H9 (cell line): Measurements from ENCODE around the gene IGF2BP2. TPM values are rescaled to one million over a fixed set of nuclear protein-coding genes. Genes with fewer than 3 reads are reported as not detected.

Experiments used
- DNase-seq: peaks from one replicate; pipeline ENCODE4 v3.0.0-alpha.2; 2017
- H2AFZ ChIP-seq: one replicate; pipeline ENCODE4 v1.6.1; 2013; ENCODE audit warnings: mild to moderate bottlenecking, low read length, control low read depth, moderate library complexity
- H2AK5ac ChIP-seq: 2 replicates; pipeline ENCODE4 v1.6.1; 2013; ENCODE audit warnings: low read length, control low read depth, mixed read lengths; ENCODE audit not compliant: insufficient read length
- H2BK120ac ChIP-seq: one replicate; pipeline ENCODE4 v1.6.1; 2013; ENCODE audit warnings: low read depth, mild to moderate bottlenecking, low read length, control low read depth, inconsistent platforms; ENCODE audit not compliant: poor library complexity, severe bottlenecking
- H2BK12ac ChIP-seq: 2 replicates; pipeline ENCODE4 v1.6.1; 2013; ENCODE audit warnings: low read length, control low read depth, mixed read lengths, low read depth; ENCODE audit not compliant: insufficient read length
- H2BK15ac ChIP-seq: 2 replicates; pipeline ENCODE4 v1.6.1; 2013; ENCODE audit warnings: low read depth, low read length, control low read depth
- H2BK20ac ChIP-seq: one replicate; pipeline ENCODE4 v1.6.1; 2013; ENCODE audit warnings: low read depth, mild to moderate bottlenecking, low read length, control low read depth, inconsistent platforms; ENCODE audit not compliant: poor library complexity, severe bottlenecking
- H2BK5ac ChIP-seq: 2 replicates; pipeline ENCODE4 v1.6.1; 2013; ENCODE audit warnings: low read length, control low read depth, mixed read lengths; ENCODE audit not compliant: insufficient read length
- H3K14ac ChIP-seq: 2 replicates; pipeline ENCODE4 v1.6.1; 2013; ENCODE audit warnings: low read length, control low read depth; ENCODE audit not compliant: insufficient read depth
- H3K18ac ChIP-seq: 2 replicates; pipeline ENCODE4 v1.6.1; 2013; ENCODE audit warnings: low read depth, mild to moderate bottlenecking, mixed read lengths, low read length, control low read depth; ENCODE audit not compliant: insufficient read length
- H3K23ac ChIP-seq: 2 replicates; pipeline ENCODE4 v1.6.1; 2013; ENCODE audit warnings: low read length, control low read depth, mixed read lengths, low read depth; ENCODE audit not compliant: insufficient read length
- H3K23me2 ChIP-seq: 2 replicates; pipeline ENCODE4 v1.6.1; 2013; ENCODE audit warnings: low read depth, mild to moderate bottlenecking, mixed read lengths, low read length, control low read depth; ENCODE audit not compliant: insufficient read length, poor library complexity, severe bottlenecking
- H3K27ac ChIP-seq: 2 replicates; pipeline ENCODE4 v1.5.1; 2013; ENCODE audit warnings: low read length, control low read depth, mixed read lengths, low read depth; ENCODE audit not compliant: insufficient read length
- H3K27me3 ChIP-seq: 2 replicates; pipeline ENCODE4 v1.6.1; 2013; ENCODE audit warnings: low read length, control low read depth, inconsistent platforms; ENCODE audit not compliant: insufficient read depth
- H3K4ac ChIP-seq: 2 replicates; pipeline ENCODE4 v1.6.1; 2013; ENCODE audit warnings: low read depth, mild to moderate bottlenecking, control low read depth, inconsistent platforms, low read length, moderate library complexity
- H3K4me1 ChIP-seq: 2 replicates; pipeline ENCODE4 v1.6.1; 2013; ENCODE audit warnings: low read length, control low read depth, inconsistent platforms; ENCODE audit not compliant: insufficient read depth
- H3K4me2 ChIP-seq: 2 replicates; pipeline ENCODE4 v1.6.1; 2013; ENCODE audit warnings: low read length, control low read depth, mixed read lengths; ENCODE audit not compliant: insufficient read length, insufficient read depth
- H3K56ac ChIP-seq: 2 replicates; pipeline ENCODE4 v1.6.1; 2013; ENCODE audit warnings: low read depth, mild to moderate bottlenecking, mixed read lengths, low read length, control low read depth; ENCODE audit not compliant: insufficient read length
- H3K79me1 ChIP-seq: 2 replicates; pipeline ENCODE4 v1.6.1; 2013; ENCODE audit warnings: low read depth, mild to moderate bottlenecking, moderate library complexity, low read length, control low read depth, inconsistent platforms; ENCODE audit not compliant: insufficient read depth, poor library complexity, severe bottlenecking
- H3K79me2 ChIP-seq: 2 replicates; pipeline ENCODE4 v1.6.1; 2013; ENCODE audit warnings: low read length, control low read depth, inconsistent platforms; ENCODE audit not compliant: insufficient read depth
- H3K9ac ChIP-seq: 2 replicates; pipeline ENCODE4 v1.6.1; 2013; ENCODE audit warnings: low read length, control low read depth, mixed read lengths; ENCODE audit not compliant: insufficient read length; ENCODE audit errors: extremely low read depth
- H3K9me3 ChIP-seq: one replicate; pipeline ENCODE4 v1.6.1; 2013; ENCODE audit warnings: low read depth, low read length, inconsistent platforms; ENCODE audit not compliant: control insufficient read depth
- H3T11ph ChIP-seq: one replicate; pipeline ENCODE4 v1.6.1; 2013; ENCODE audit warnings: mild to moderate bottlenecking, low read length, control low read depth, inconsistent platforms
- H4K20me1 ChIP-seq: one replicate; pipeline ENCODE4 v1.6.1; 2013; ENCODE audit not compliant: control insufficient read depth, insufficient read length, insufficient read depth
- H4K5ac ChIP-seq: 2 replicates; pipeline ENCODE4 v1.6.1; 2013; ENCODE audit warnings: low read depth, mild to moderate bottlenecking, mixed read lengths, low read length, control low read depth; ENCODE audit not compliant: insufficient read length
- H4K8ac ChIP-seq: replicated peaks from 2 replicates; pipeline ENCODE4 v1.6.1; 2013; ENCODE audit warnings: low read length, control low read depth, mixed read lengths, low read depth; ENCODE audit not compliant: insufficient read length
- H4K91ac ChIP-seq: 2 replicates; pipeline ENCODE4 v1.6.1; 2013; ENCODE audit warnings: low read depth, mild to moderate bottlenecking, moderate library complexity, mixed read lengths, low read length, control low read depth; ENCODE audit not compliant: insufficient read length
- H3K27ac Mint-ChIP-seq, 3 experiments: 2 replicates in 2 of 3; 3 replicates in 1 of 3; pipeline ENCODE4 v1.8.0; 2020 to 2021; ENCODE audit warnings: mixed read lengths in 3 of 3, mild to moderate bottlenecking in 1 of 3, moderate library complexity in 1 of 3
- H3K27me3 Mint-ChIP-seq: 2 replicates; pipeline ENCODE4 v1.8.0; 2021; ENCODE audit warnings: low read depth, mild to moderate bottlenecking, moderate library complexity, mixed read lengths
- H3K36me3 Mint-ChIP-seq, 3 experiments: 2 replicates in 2 of 3; 3 replicates in 1 of 3; pipeline ENCODE4 v1.8.0; 2020 to 2021; ENCODE audit warnings: low read depth in 3 of 3, mixed read lengths in 3 of 3; ENCODE audit not compliant: insufficient read depth in 1 of 3
- H3K4me1 Mint-ChIP-seq, 2 experiments: 2 replicates each; pipeline ENCODE4 v1.8.0; 2020; ENCODE audit warnings: mixed read lengths in 2 of 2
- H3K4me3 Mint-ChIP-seq, 2 experiments: 2 replicates in 1 of 2; 3 replicates in 1 of 2; pipeline ENCODE4 v1.8.0; 2020 to 2021; ENCODE audit warnings: mild to moderate bottlenecking in 2 of 2, mixed read lengths in 2 of 2, moderate library complexity in 1 of 2
- H3K9me3 Mint-ChIP-seq, 2 experiments: 2 replicates in 1 of 2; 3 replicates in 1 of 2; pipeline ENCODE4 v1.8.0; 2020; ENCODE audit warnings: mild to moderate bottlenecking in 2 of 2, mixed read lengths in 2 of 2, moderate library complexity in 1 of 2
- WGBS: extraction: QIAGEN DNeasy Blood & Tissue Kit; methylation state at CpG from one replicate; pipeline ENCODE4 v1.1.7; 2013; ENCODE audit warnings: missing lambda C conversion rate, low lambda C conversion rate, mixed read lengths; ENCODE audit not compliant: insufficient read length; ENCODE audit errors: extremely low coverage; 5-methylcytosine and 5-hydroxymethylcytosine counted together
- total RNA-seq: library from RNA; stranded (reverse); gene quantifications from 2 replicates; pipeline ENCODE4 v1.2.1, GENCODE V29; 2021
- TF ChIP-seq, protein P1 (sequence below): fragments of 200-600 bp; sonication (generic); conservative IDR thresholded peaks from 3 replicates; pipeline ENCODE4 v1.8.0; 2021; ENCODE audit warnings: antibody characterized with exemption, mild to moderate bottlenecking

IGF2BP2 gene
- total RNA-seq, 1 experiment from 2014 or later = 130 TPM

DNA sequence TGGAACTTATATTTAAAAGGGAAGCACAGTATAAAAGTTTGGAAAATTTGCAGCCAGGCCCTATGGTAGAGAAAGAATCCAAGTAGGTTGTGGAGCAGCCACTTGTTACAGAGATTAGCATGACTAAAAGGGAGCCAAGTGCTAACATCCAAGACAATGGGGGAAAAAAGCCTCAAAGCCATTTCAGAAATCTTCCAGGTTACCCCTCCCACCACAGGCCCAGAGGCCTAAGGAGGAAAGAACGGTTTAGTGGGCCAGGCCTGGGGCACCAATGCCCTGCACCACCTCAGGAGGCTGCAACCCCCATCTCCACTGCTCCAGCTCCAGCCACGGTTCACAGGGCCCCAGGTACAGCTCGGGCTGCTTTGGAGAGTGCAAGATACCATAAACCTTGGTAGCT lies 69.9 kb downstream of the IGF2BP2 start:
- no peak overlapping the region for H4K8ac ChIP-seq
- H3K79me1 ChIP-seq = peaks cover 6% of the 10 kb centered on the region
- H3K9ac ChIP-seq = no peak overlapping the region
- H4K5ac ChIP-seq = no peak overlapping the region
- H2BK20ac ChIP-seq = no peak overlapping the region
- H3K4me1 ChIP-seq = peaks cover 2% of the 10 kb centered on the region; the same call in 1 of the 2 replicates
- H4K20me1 ChIP-seq = no peaks in the 10 kb centered on the region
- H3K23me2 ChIP-seq = no peaks in the 10 kb centered on the region
- peaks cover 43 to 58% (median 53%) of the 10 kb centered on the region in 3 experiments for H3K36me3 Mint-ChIP-seq
- H2BK12ac ChIP-seq = no peak overlapping the region
- no peak overlapping the region for H3K18ac ChIP-seq
- no peak overlapping the region for H2BK15ac ChIP-seq
- no peak overlapping the region for H2AFZ ChIP-seq
- TF ChIP-seq, protein P1, sequence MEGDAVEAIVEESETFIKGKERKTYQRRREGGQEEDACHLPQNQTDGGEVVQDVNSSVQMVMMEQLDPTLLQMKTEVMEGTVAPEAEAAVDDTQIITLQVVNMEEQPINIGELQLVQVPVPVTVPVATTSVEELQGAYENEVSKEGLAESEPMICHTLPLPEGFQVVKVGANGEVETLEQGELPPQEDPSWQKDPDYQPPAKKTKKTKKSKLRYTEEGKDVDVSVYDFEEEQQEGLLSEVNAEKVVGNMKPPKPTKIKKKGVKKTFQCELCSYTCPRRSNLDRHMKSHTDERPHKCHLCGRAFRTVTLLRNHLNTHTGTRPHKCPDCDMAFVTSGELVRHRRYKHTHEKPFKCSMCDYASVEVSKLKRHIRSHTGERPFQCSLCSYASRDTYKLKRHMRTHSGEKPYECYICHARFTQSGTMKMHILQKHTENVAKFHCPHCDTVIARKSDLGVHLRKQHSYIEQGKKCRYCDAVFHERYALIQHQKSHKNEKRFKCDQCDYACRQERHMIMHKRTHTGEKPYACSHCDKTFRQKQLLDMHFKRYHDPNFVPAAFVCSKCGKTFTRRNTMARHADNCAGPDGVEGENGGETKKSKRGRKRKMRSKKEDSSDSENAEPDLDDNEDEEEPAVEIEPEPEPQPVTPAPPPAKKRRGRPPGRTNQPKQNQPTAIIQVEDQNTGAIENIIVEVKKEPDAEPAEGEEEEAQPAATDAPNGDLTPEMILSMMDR = no peak
- no peak overlapping the region for H3K4me2 ChIP-seq
- peak overlapping the region; percentile 12 to 74 (median 63); a peak in 3 of 7 replicates for H3K27ac Mint-ChIP-seq
- H3K56ac ChIP-seq = no peak overlapping the region
- H3K27me3 Mint-ChIP-seq = no peaks in the 10 kb centered on the region
- peaks cover 65 to 73% of the 10 kb centered on the region in 2 experiments for H3K4me1 Mint-ChIP-seq
- H3K14ac ChIP-seq = no peak overlapping the region
- H2BK5ac ChIP-seq = no peak overlapping the region
- no peak overlapping the region for H2BK120ac ChIP-seq
- no peak overlapping the region for H3K27ac ChIP-seq
- H2AK5ac ChIP-seq = no peak overlapping the region
- no peak overlapping the region for H3K4ac ChIP-seq
- WGBS = no CpG with 5 or more reads among the region's 3 CpGs
- H3K9me3 ChIP-seq = peaks cover 7% of the 10 kb centered on the region
- no peak overlapping the region for H3T11ph ChIP-seq
- no peak overlapping the region for H4K91ac ChIP-seq
- H3K79me2 ChIP-seq = peaks cover 21% of the 10 kb centered on the region; the same call in 1 of the 2 replicates
- peak; percentile 75 for DNase-seq
- no peaks in the 10 kb centered on the region for H3K27me3 ChIP-seq
- peak overlapping the region in 1 of 2 experiments; percentile 9; a peak in 1 of 5 replicates for H3K4me3 Mint-ChIP-seq
- peaks cover 21 to 31% of the 10 kb centered on the region in 2 experiments; a peak in 4 of 5 replicates for H3K9me3 Mint-ChIP-seq
- no peak overlapping the region for H3K23ac ChIP-seq
